Loucy (cell line): ENCODE results near the gene PRR5.

Experiments
- H2AFZ ChIP-seq: fragments of 200-600 bp; sonication (generic); 2 replicates; pipeline ENCODE4 v1.6.0; 2016; ENCODE audit warnings: antibody characterized with exemption, mild to moderate bottlenecking, low read length, moderate library complexity
- H3F3A ChIP-seq: fragments of 200-600 bp; 2 replicates; pipeline ENCODE4 v1.6.0; 2016; ENCODE audit warnings: antibody characterized with exemption, low read depth, mild to moderate bottlenecking
- H3K27me3 ChIP-seq: fragments of 200-600 bp; sonication (generic); 2 replicates; pipeline ENCODE4 v1.6.1; 2014; ENCODE audit warnings: low read length, mild to moderate bottlenecking; ENCODE audit not compliant: insufficient read depth, poor library complexity, severe bottlenecking
- H3K36me3 ChIP-seq: fragments of 200-600 bp; sonication (generic); 2 replicates; pipeline ENCODE4 v1.6.1; 2016; ENCODE audit warnings: low read length; ENCODE audit not compliant: insufficient read depth
- H3K4me1 ChIP-seq: fragments of 200-600 bp; sonication (generic); 2 replicates; pipeline ENCODE4 v1.5.1; 2014; ENCODE audit warnings: low read length, mild to moderate bottlenecking; ENCODE audit not compliant: insufficient read depth, poor library complexity, severe bottlenecking
- H3K4me2 ChIP-seq: fragments of 200-600 bp; sonication (generic); 2 replicates; pipeline ENCODE4 v1.6.0; 2014; ENCODE audit warnings: antibody characterized with exemption, low read length, low read depth, mild to moderate bottlenecking; ENCODE audit not compliant: poor library complexity, severe bottlenecking
- H3K4me3 ChIP-seq: fragments of 200-600 bp; sonication (generic); 2 replicates; pipeline ENCODE4 v1.5.1; 2014; ENCODE audit warnings: low read length, mild to moderate bottlenecking, mixed read lengths; ENCODE audit not compliant: poor library complexity, severe bottlenecking
- H3K79me2 ChIP-seq: fragments of 200-600 bp; sonication (generic); 2 replicates; pipeline ENCODE4 v1.6.1; 2014; ENCODE audit warnings: low read length; ENCODE audit not compliant: insufficient read depth
- H3K9ac ChIP-seq: fragments of 200-600 bp; sonication (generic); 2 replicates; pipeline ENCODE4 v1.6.0; 2014; ENCODE audit warnings: mild to moderate bottlenecking, low read depth, low read length, moderate library complexity; ENCODE audit not compliant: poor library complexity, severe bottlenecking
- H3K9me2 ChIP-seq: fragments of 200-600 bp; sonication (generic); replicated peaks from 2 replicates; pipeline ENCODE4 v1.6.1; 2016; ENCODE audit warnings: low read depth, low read length, mixed read lengths
- H3K9me3 ChIP-seq: fragments of 200-600 bp; sonication (generic); 2 replicates; pipeline ENCODE4 v1.6.1; 2014; ENCODE audit warnings: mild to moderate bottlenecking, antibody characterized with exemption, low read length, low read depth; ENCODE audit not compliant: insufficient read depth
- H4K20me1 ChIP-seq: fragments of 200-600 bp; sonication (generic); 2 replicates; pipeline ENCODE4 v1.6.0; 2014; ENCODE audit warnings: antibody characterized with exemption, low read length, mild to moderate bottlenecking; ENCODE audit not compliant: insufficient read depth, poor library complexity, severe bottlenecking
- EZH2phosphoT487 ChIP-seq: fragments of 200-600 bp; IDR thresholded peaks from 2 replicates; pipeline ENCODE4 v1.6.1; 2018; ENCODE audit warnings: antibody characterized with exemption, mild to moderate bottlenecking, moderate library complexity, borderline replicate concordance
- TF ChIP-seq, protein P1 (sequence below): fragments of 200-600 bp; sonication (generic); conservative IDR thresholded peaks from 2 replicates; pipeline ENCODE4 v1.5.1; 2014; ENCODE audit warnings: mild to moderate bottlenecking, antibody characterized with exemption, low read length

PRR5 gene

DNA sequence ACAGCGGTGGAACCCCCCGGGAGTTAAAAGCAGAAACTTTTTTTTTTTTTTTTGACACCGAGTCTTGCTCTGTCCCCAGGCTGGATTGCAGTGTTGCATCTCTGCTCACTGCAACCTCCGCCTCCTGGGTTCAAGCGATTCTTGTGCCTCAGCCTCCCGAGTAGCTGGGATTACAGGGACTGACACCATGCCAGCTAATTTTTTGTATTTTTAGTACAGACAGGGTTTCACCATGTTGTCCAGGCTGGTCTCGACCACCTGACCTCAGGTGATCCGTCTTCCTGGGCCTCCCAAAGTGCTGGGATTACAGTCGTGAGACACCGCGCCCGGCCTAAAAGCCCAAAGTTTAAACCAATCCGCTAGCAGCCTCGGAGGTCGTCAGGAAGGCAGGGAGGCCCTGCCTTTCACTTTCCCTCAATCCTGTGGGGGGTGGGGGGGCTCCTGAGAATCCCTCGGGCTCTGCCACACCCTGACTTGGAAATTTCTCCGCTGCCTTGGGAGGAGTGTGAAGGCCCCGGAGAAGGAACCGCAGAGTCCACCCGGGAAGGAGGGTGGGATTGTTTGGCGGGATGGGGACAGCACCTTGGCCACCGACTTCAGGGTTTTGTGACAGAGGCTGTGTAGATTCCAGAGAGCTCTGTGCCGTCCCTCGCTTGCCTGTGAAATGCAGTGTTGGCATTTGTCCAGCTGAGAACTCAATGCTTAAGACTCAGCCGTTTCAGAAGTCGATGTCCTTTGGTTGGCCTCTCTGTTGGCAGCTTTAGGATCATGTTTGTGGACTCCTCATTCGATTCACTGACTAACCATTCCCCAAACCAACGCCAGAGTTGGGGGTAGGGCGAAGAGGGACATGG is 51.4 kb downstream of the PRR5 start:
- Histone ChIP-seq H3F3A (no peaks in the 10 kb centered on the region), H2AFZ (no peak overlapping the region), H3K4me3 (no peak overlapping the region), H3K9me2 (no peaks in the 10 kb centered on the region), H3K79me2 (no peaks in the 10 kb centered on the region), H3K27me3 (no peaks in the 10 kb centered on the region), H3K4me1 (no peaks in the 10 kb centered on the region), H3K9ac (no peak overlapping the region), H3K36me3 (no peaks in the 10 kb centered on the region), H4K20me1 (no peaks in the 10 kb centered on the region), H3K9me3 (no peaks in the 10 kb centered on the region), H3K4me2 (no peak overlapping the region)
- TF ChIP-seq EZH2phosphoT487, result no peak
- TF ChIP-seq, protein P1, sequence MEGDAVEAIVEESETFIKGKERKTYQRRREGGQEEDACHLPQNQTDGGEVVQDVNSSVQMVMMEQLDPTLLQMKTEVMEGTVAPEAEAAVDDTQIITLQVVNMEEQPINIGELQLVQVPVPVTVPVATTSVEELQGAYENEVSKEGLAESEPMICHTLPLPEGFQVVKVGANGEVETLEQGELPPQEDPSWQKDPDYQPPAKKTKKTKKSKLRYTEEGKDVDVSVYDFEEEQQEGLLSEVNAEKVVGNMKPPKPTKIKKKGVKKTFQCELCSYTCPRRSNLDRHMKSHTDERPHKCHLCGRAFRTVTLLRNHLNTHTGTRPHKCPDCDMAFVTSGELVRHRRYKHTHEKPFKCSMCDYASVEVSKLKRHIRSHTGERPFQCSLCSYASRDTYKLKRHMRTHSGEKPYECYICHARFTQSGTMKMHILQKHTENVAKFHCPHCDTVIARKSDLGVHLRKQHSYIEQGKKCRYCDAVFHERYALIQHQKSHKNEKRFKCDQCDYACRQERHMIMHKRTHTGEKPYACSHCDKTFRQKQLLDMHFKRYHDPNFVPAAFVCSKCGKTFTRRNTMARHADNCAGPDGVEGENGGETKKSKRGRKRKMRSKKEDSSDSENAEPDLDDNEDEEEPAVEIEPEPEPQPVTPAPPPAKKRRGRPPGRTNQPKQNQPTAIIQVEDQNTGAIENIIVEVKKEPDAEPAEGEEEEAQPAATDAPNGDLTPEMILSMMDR, result no peak

DNA sequence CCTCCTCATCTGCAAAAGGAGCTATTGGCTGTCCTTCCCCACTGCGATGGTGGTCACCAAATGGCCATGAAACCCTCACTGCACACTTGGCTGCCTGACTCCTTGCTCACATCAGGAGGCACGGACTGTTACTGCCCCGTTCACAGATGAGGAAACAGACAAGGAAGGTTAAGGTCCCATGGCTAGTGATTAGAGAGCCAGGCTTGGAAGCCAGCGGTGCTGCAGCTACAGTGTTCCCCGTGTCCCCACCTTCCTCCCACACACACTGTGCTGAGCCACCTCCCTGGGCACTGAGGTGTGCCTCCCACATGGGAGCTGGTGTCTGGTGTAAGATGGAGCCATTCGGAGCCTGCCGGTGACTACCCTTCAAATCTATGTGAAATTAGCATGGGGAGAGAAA is 53.0 kb downstream of the PRR5 start:
- H3K4me2 ChIP-seq, result no peak overlapping the region
- H4K20me1 ChIP-seq, result no peaks in the 10 kb centered on the region
- H3K9ac ChIP-seq, result no peak overlapping the region
- no peaks in the 10 kb centered on the region for H3K9me2 ChIP-seq
- no peaks in the 10 kb centered on the region for H3K4me1 ChIP-seq
- no peaks in the 10 kb centered on the region for H3K36me3 ChIP-seq
- H3K79me2 ChIP-seq, result no peaks in the 10 kb centered on the region
- H3K9me3 ChIP-seq, result no peaks in the 10 kb centered on the region
- no peak overlapping the region for H2AFZ ChIP-seq
- no peaks in the 10 kb centered on the region for H3K27me3 ChIP-seq
- no peaks in the 10 kb centered on the region for H3F3A ChIP-seq
- TF ChIP-seq, protein P1, result no peak
- H3K4me3 ChIP-seq, result no peak overlapping the region

DNA sequence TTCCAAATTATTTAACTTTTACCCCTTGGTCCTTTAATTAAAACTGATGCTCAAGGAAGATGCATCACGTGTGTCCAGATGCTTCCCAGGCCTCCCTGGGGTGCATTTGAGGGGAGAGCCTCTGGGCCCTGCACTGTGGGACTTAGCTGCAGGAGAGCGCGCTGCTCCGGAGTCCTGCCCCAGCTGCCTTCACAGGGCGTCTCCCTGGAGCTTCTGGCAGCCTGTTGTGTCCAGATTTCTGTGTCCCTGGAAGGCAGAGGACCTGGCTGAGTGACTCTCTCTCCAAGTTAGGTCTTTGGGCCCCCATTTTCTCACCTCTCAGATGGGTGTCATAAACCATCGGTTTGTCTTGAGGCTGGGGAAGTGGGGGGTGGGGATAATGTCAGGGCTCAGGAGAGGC is 53.4 kb downstream of the PRR5 start:
- no peaks in the 10 kb centered on the region for H3K9me2 ChIP-seq
- H3K27me3 ChIP-seq, result no peaks in the 10 kb centered on the region
- no peaks in the 10 kb centered on the region for H3K9me3 ChIP-seq
- no peak overlapping the region for H3K4me3 ChIP-seq
- no peaks in the 10 kb centered on the region for H3F3A ChIP-seq
- H2AFZ ChIP-seq, result no peak overlapping the region
- no peaks in the 10 kb centered on the region for H3K4me1 ChIP-seq
- H3K4me2 ChIP-seq, result no peak overlapping the region
- TF ChIP-seq, protein P1, result no peak
- H3K36me3 ChIP-seq, result no peaks in the 10 kb centered on the region
- H4K20me1 ChIP-seq, result no peaks in the 10 kb centered on the region
- no peak overlapping the region for H3K9ac ChIP-seq
- H3K79me2 ChIP-seq, result no peaks in the 10 kb centered on the region
